ENCODE results near the gene OOSP3. TPM values are rescaled to one million over a fixed set of nuclear protein-coding genes. Genes with fewer than 3 reads are reported as not detected.

OOSP3 gene
- total RNA-seq, 4 donors from 2014 or later, result not detected

GRCh38 chr11:59866397-59866796 lies 12.2 kb upstream of the OOSP3 start, which contains the start of gene TCN1:
TSS of gene TCN1 (minus strand) at chr11:59866487. CDS start at chr11:59866470, 17 bp downstream.
- Histone ChIP-seq H3K4me1 (peaks cover 0 to 9% (median 4%) of the 10 kb centered on the region in 3 donors), H3K27me3 (no peaks in the 10 kb centered on the region), H3K9me3 (no peaks in the 10 kb centered on the region), H3K36me3 (no peaks in the 10 kb centered on the region), H3K4me3 (peak within 1 kb of the TSS in 1 of 4 donors; percentile 40), H3K27ac (peak within 1 kb of the TSS in 3 of 4 donors; percentile 28 to 71 (median 71))
- DNase-seq, result no peak
- TF ChIP-seq CTCF (IDR thresholded peaks at IDR 0.05) (no peak), POLR2A (IDR thresholded peaks at IDR 0.05) (no peak)
- intact Hi-C loops (cut with DNase I), result no loop called here
- 69 to 83% methylated on average over 3 of the region's 3 CpGs for WGBS, 2 donors

- no peak for TF ChIP-seq POLR2A (IDR thresholded peaks at IDR 0.05)
- no peak for TF ChIP-seq CTCF (IDR thresholded peaks at IDR 0.05)
- H3K4me1 ChIP-seq, result peaks cover 0 to 9% (median 4%) of the 10 kb centered on the region in 3 donors
- intact Hi-C loops (cut with DNase I), result no loop called here
- H3K9me3 ChIP-seq, result no peaks in the 10 kb centered on the region
- H3K27ac ChIP-seq, result no peak overlapping the region
- no peaks in the 10 kb centered on the region for H3K27me3 ChIP-seq
- H3K36me3 ChIP-seq, result no peaks in the 10 kb centered on the region
- 82 to 90% methylated on average over 1 of the region's 1 CpG for WGBS, 2 donors
- no peak overlapping the region for H3K4me3 ChIP-seq
- no peak for DNase-seq
Measured at GRCh38 chr11:59866836-59867235, 11.7 kb upstream of the OOSP3 start.

GRCh38 chr11:59867946-59868345 lies 10.6 kb upstream of the OOSP3 start:
- H3K4me3 ChIP-seq, result no peak overlapping the region
- no peaks in the 10 kb centered on the region for H3K27me3 ChIP-seq
- H3K9me3 ChIP-seq, result no peaks in the 10 kb centered on the region
- peaks cover 0 to 9% (median 4%) of the 10 kb centered on the region in 3 donors for H3K4me1 ChIP-seq
- H3K27ac ChIP-seq, result no peak overlapping the region
- no peaks in the 10 kb centered on the region for H3K36me3 ChIP-seq
- WGBS, 2 donors, result 59 to 81% methylated on average over 2 of the region's 2 CpGs
- no peak for DNase-seq
- TF ChIP-seq CTCF (IDR thresholded peaks at IDR 0.05) (no peak), POLR2A (IDR thresholded peaks at IDR 0.05) (no peak)
- intact Hi-C loops (cut with DNase I), result no loop called here

GRCh38 chr11:59872076-59872475 lies 6.5 kb upstream of the OOSP3 start:
- no peaks in the 10 kb centered on the region for H3K4me1 ChIP-seq
- H3K36me3 ChIP-seq, result no peaks in the 10 kb centered on the region
- H3K4me3 ChIP-seq, result no peak overlapping the region
- TF ChIP-seq CTCF (IDR thresholded peaks at IDR 0.05) (no peak), POLR2A (IDR thresholded peaks at IDR 0.05) (no peak)
- no peaks in the 10 kb centered on the region for H3K27me3 ChIP-seq
- intact Hi-C loops (cut with DNase I), result no loop called here
- DNase-seq, result no peak
- no peak overlapping the region for H3K27ac ChIP-seq
- H3K9me3 ChIP-seq, result no peaks in the 10 kb centered on the region

- WGBS, 2 donors, result 47 to 49% methylated on average over 9 of the region's 9 CpGs
- TF ChIP-seq CTCF (IDR thresholded peaks at IDR 0.05), result no peak
- Histone ChIP-seq H3K27ac (no peak overlapping the region), H3K4me3 (no peak overlapping the region), H3K9me3 (no peaks in the 10 kb centered on the region), H3K36me3 (no peaks in the 10 kb centered on the region), H3K27me3 (no peaks in the 10 kb centered on the region), H3K4me1 (no peaks in the 10 kb centered on the region)
- no peak for DNase-seq
- intact Hi-C loops (cut with DNase I), result no loop called here
Measured at GRCh38 chr11:59875856-59876519, 2.6 kb upstream of the OOSP3 start.

Measured in esophagus squamous epithelium (tissue), 5 donors.